Peyer's patch (tissue), 4 donors: ENCODE measurements around the gene RABGGTA.

ENCODE experiments used
- POLR2A ChIP-seq, 2 donors: fragments of 450-650 bp; IDR thresholded peaks; one replicate each; pipeline ENCODE4 v1.5.1; 2017; ENCODE audit warnings: antibody characterized with exemption in 2 of 2, mild to moderate bottlenecking in 2 of 2, moderate library complexity in 2 of 2
- TF ChIP-seq, protein P1 (sequence below), 6 experiments: fragments of 450-650 bp in 4 of 6; fragments of 200-600 bp in 2 of 6; sonication (generic) in 1 of 6; IDR thresholded peaks; one replicate each; pipeline ENCODE4 v1.5.1; 2017 to 2019; ENCODE audit warnings: antibody characterized with exemption in 6 of 6, mild to moderate bottlenecking in 3 of 6, moderate library complexity in 1 of 6

- TF ChIP-seq, protein P1, sequence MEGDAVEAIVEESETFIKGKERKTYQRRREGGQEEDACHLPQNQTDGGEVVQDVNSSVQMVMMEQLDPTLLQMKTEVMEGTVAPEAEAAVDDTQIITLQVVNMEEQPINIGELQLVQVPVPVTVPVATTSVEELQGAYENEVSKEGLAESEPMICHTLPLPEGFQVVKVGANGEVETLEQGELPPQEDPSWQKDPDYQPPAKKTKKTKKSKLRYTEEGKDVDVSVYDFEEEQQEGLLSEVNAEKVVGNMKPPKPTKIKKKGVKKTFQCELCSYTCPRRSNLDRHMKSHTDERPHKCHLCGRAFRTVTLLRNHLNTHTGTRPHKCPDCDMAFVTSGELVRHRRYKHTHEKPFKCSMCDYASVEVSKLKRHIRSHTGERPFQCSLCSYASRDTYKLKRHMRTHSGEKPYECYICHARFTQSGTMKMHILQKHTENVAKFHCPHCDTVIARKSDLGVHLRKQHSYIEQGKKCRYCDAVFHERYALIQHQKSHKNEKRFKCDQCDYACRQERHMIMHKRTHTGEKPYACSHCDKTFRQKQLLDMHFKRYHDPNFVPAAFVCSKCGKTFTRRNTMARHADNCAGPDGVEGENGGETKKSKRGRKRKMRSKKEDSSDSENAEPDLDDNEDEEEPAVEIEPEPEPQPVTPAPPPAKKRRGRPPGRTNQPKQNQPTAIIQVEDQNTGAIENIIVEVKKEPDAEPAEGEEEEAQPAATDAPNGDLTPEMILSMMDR (IDR thresholded peaks at IDR 0.05): no peak
- TF ChIP-seq POLR2A (IDR thresholded peaks at IDR 0.05): no peak
Measured at GRCh38 chr14:24250354-24250753, 21.0 kb downstream of the RABGGTA start.
